Erythroblast (primary cell): Measurements from ENCODE around the gene KIF16B.

Experiments used
- GATA1 ChIP-seq: IDR thresholded peaks from 2 replicates; pipeline ENCODE4 v1.6.1; 2011; ENCODE audit warnings: low read depth, mild to moderate bottlenecking, control low read depth, low read length, moderate library complexity
- POLR2A ChIP-seq: IDR thresholded peaks from 2 replicates; pipeline ENCODE4 v1.6.1; 2011; ENCODE audit warnings: mild to moderate bottlenecking, low read length

DNA sequence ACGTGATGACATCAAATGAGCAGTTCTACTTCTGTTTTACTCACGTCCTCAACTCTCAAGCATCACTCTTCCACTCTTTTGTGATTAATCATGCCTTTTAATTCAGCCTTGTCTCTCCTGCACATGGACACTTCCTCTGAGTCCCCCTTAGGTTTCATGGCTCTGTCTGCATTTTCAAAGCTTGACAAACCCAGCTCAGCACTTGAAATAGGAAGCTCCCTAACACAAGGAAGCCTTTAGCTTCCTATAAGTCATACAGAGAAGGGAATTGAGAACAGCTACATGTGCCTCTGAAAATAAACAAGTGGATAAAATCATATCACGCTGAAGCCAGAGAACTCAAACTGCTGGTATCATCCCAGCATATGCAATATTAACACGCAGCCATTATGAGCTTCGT, 21.2 kb downstream of the KIF16B start:
- no peak for TF ChIP-seq POLR2A
- TF ChIP-seq GATA1 = no peak
